NB4 (cell line): ENCODE data around the gene SCN8A.

ENCODE experiments used
- MYC ChIP-seq: IDR thresholded peaks from 2 replicates; pipeline ENCODE4 v1.6.1; 2011; ENCODE audit warnings: low read depth, low read length
- POLR2A ChIP-seq: IDR thresholded peaks from 2 replicates; pipeline ENCODE4 v1.6.1; 2011; ENCODE audit warnings: mild to moderate bottlenecking; ENCODE audit not compliant: insufficient read length; ENCODE audit errors: extremely low read depth
- TF ChIP-seq, protein P1 (sequence below): IDR thresholded peaks from one replicate; pipeline ENCODE4 v1.5.1; 2012; ENCODE audit warnings: low read depth, low read length

DNA sequence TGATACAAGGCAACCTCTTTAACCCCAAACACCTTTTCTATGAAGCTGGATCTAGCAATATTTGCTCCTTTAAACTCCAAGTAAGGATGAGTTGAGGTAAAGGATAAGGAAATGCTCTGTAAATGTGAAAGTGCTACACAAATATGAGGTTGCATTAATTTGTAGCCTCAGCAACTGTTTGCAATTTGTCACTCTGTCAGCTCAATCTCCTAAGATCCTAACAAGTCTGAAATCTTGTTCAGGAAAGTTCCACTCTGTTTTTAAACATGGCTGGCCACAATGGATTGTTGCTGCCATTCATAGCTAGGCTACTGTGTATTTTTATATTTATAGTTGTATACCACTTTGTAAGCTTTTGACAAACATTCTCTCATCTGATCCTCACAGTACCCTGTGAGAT lies 51.3 kb downstream of the SCN8A start:
- TF ChIP-seq, protein P1, sequence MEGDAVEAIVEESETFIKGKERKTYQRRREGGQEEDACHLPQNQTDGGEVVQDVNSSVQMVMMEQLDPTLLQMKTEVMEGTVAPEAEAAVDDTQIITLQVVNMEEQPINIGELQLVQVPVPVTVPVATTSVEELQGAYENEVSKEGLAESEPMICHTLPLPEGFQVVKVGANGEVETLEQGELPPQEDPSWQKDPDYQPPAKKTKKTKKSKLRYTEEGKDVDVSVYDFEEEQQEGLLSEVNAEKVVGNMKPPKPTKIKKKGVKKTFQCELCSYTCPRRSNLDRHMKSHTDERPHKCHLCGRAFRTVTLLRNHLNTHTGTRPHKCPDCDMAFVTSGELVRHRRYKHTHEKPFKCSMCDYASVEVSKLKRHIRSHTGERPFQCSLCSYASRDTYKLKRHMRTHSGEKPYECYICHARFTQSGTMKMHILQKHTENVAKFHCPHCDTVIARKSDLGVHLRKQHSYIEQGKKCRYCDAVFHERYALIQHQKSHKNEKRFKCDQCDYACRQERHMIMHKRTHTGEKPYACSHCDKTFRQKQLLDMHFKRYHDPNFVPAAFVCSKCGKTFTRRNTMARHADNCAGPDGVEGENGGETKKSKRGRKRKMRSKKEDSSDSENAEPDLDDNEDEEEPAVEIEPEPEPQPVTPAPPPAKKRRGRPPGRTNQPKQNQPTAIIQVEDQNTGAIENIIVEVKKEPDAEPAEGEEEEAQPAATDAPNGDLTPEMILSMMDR, result no peak
- TF ChIP-seq MYC (no peak), POLR2A (no peak)
